SW 1271 (cell line): ENCODE measurements around the gene LILRA5.
"Not testable (repeated sequence)": the region's sequence is repeated elsewhere in the genome, so short reads cannot be mapped to it uniquely, and the experiment has no call there.

Experiments
- DNase-seq, 2 experiments: peaks; one replicate each; lab custom pipeline; 2025; lab: John Stamatoyannopoulos, UW

Gene LILRA5

GRCh38 chr19:54312436-54313377, at the start of gene LILRA5:
TSS of gene LILRA5 (minus strand) at chr19:54313166. CDS start at chr19:54313019, 147 bp downstream.
- no peak for DNase-seq

GRCh38 chr19:54361680-54362422, 48.9 kb upstream of the LILRA5 start:
- DNase-seq: not testable (repeated sequence)

GRCh38 chr19:54359149-54359820, 46.3 kb upstream of the LILRA5 start:
- not testable (repeated sequence) for DNase-seq

- DNase-seq: no peak
Observed at GRCh38 chr19:54357381-54357780, 44.4 kb upstream of the LILRA5 start.

- DNase-seq: no peak
Observed at GRCh38 chr19:54356444-54357056, 43.6 kb upstream of the LILRA5 start.

GRCh38 chr19:54355675-54356074, 42.7 kb upstream of the LILRA5 start:
- no peak for DNase-seq

GRCh38 chr19:54354761-54355160, 41.8 kb upstream of the LILRA5 start:
- no peak for DNase-seq

GRCh38 chr19:54352546-54352945, 39.6 kb upstream of the LILRA5 start:
- no peak for DNase-seq

GRCh38 chr19:54352041-54352440, 39.1 kb upstream of the LILRA5 start:
- no peak for DNase-seq

- no peak for DNase-seq
Observed at GRCh38 chr19:54351474-54351873, 38.5 kb upstream of the LILRA5 start.

GRCh38 chr19:54345938-54346386, 33.0 kb upstream of the LILRA5 start:
- no peak for DNase-seq

GRCh38 chr19:54343868-54344267, 30.9 kb upstream of the LILRA5 start:
- no peak for DNase-seq

- no peak for DNase-seq
Observed at GRCh38 chr19:54341295-54341694, 28.3 kb upstream of the LILRA5 start.

GRCh38 chr19:54339646-54340358, 26.8 kb upstream of the LILRA5 start:
- DNase-seq: no peak

- no peak for DNase-seq
Observed at GRCh38 chr19:54338521-54338920, 25.6 kb upstream of the LILRA5 start.

- DNase-seq: no peak
Observed at GRCh38 chr19:54337858-54338230, 24.9 kb upstream of the LILRA5 start.

GRCh38 chr19:54336893-54337857, 24.2 kb upstream of the LILRA5 start:
- DNase-seq: no peak

GRCh38 chr19:54335979-54336892, 23.3 kb upstream of the LILRA5 start:
- DNase-seq: no peak

- DNase-seq: no peak
Observed at GRCh38 chr19:54335164-54335563, 22.2 kb upstream of the LILRA5 start.
